Uterus (tissue), 2 donors: ENCODE data around the gene MACC1.

Source experiments
- CTCF ChIP-seq, 4 experiments: fragments of 200-600 bp in 2 of 4; fragments of 450-650 bp in 2 of 4; sonication (generic) in 2 of 4; IDR thresholded peaks; one replicate each; pipeline ENCODE4 v1.5.1; 2016 to 2019; ENCODE audit warnings: antibody characterized with exemption in 4 of 4, mild to moderate bottlenecking in 2 of 4, moderate library complexity in 1 of 4
- POLR2A ChIP-seq, 2 donors: fragments of 450-650 bp; IDR thresholded peaks; one replicate each; pipeline ENCODE4 v1.6.1; 2016; ENCODE audit warnings: antibody characterized with exemption in 2 of 2, mild to moderate bottlenecking in 1 of 2, moderate library complexity in 1 of 2

- no peak for TF ChIP-seq POLR2A (IDR thresholded peaks at IDR 0.05)
- no peak for TF ChIP-seq CTCF (IDR thresholded peaks at IDR 0.05)
These were observed 19.3 kb downstream of the MACC1 start for GRCh38 chr7:20197837-20198236.
